HG02938 (cell line): ENCODE data around the gene CCDC27.

ENCODE experiments used
- ATAC-seq: cut with Tn5 transposase; IDR thresholded peaks from one replicate; pipeline ENCODE4 v1.9.1; 2021; ENCODE audit warnings: mild to moderate bottlenecking, moderate library complexity; ENCODE audit not compliant: unreplicated experiment

CCDC27 gene

GRCh38 chr1:3752400-3752945 is at the start of gene CCDC27:
TSS of gene CCDC27 (plus strand) at chr1:3752450. CDS start at chr1:3752482, 32 bp downstream.
- ATAC-seq: no peak

GRCh38 chr1:3702528-3702927 is 49.7 kb upstream of the CCDC27 start:
- ATAC-seq: no peak

DNA sequence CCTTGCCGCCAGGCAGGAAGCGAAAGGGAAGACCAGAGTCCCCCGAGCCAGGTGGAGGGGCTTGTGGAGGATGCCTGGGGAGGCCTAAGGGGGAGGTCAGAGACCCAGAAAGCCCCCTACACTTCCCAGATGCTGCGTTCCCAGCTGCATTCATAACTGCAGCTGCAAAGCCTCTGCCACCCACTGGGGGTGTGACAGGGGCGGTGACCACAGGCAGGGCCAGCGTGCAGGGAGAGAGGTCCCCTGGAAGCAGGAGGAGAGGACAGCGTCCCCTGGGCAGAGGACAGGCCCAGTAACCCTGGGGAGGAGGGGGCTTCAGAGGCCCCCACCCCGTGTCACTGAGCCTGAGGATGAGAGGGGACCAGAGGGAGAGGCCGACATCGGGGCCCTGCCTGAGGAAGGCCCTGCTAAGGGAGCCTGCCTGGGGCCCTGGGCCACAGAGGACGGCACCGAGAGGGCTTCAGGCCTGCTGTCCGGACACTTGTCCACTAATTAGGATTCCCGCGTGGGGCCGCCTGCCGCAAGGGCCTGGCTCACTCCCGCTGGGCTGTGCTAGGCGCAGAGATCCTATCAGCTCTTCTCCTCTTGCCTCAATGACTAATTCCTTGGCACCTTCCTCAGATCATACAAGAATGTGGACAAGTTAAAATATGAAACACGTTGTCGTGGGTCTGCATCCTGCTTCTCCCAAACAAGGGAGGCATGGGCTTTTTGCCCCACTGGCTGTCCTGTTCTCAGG is 49.1 kb upstream of the CCDC27 start:
- no peak for ATAC-seq

GRCh38 chr1:3703786-3704371 is 48.4 kb upstream of the CCDC27 start:
- no peak for ATAC-seq

GRCh38 chr1:3705341-3705950 is 46.8 kb upstream of the CCDC27 start:
- ATAC-seq: no peak

GRCh38 chr1:3706651-3707297 is 45.5 kb upstream of the CCDC27 start:
- ATAC-seq: no peak

DNA sequence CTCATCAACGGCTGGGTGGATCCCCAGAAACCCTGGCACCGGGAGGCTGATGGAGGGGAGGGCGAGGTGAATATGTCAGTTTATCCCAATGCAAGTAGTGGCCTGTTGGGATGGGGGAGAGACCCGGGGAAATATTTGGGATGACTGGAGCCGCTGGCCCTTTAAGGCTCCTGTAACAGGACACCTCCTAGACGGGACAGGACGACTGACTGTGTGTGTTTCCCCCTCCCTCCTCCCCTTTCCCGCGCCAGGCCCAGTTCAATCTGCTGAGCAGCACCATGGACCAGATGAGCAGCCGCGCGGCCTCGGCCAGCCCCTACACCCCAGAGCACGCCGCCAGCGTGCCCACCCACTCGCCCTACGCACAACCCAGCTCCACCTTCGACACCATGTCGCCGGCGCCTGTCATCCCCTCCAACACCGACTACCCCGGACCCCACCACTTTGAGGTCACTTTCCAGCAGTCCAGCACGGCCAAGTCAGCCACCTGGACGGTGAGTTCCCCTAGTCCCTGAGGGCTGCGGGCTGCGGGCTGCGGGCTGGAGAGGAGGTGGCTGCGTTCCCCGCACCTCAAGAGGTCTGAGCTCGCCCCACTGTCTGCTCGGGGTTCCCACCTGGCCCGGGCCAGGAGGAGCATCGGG is 44.8 kb upstream of the CCDC27 start:
- no peak for ATAC-seq

DNA sequence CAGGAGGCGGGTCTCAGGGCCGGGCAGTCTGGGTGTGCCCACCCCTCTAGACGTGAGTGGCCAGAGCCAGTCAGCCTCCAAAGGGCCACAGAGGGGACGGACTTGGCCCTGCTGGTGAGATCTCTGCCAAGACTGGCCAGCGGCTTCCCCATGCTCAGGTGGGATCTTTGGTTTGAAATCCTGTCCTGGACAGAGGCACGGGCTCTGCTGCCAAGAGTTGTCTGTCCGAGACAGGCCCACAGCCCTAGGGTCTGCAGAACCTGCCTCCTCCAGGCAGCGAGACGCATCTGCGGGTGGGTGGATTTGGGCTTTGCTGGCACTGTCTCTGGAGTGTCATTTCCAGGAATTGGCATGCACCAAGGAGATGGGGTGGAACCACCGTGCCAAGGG is 44.3 kb upstream of the CCDC27 start:
- ATAC-seq: no peak

DNA sequence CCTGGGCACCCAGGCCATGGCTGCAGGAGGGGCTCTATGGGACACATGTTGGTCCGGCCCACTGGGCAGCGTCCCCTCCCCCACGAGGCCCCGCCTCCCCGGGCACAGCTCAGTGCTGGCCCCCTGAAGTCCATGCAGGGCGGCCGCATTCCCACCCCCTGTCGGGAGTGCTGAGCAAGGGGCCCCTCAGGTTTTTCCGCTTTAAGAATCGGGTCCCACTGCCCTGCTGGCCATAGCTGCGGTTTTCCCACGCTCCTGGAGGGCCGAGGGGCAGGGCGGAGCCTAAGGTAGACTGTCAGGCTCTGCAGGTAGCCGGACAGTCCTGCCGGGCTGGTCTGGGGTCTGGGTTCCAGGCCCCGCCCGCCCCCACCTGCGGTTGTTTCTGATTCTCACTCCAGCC is 43.5 kb upstream of the CCDC27 start:
- ATAC-seq: no peak

- no peak for ATAC-seq
Measured at GRCh38 chr1:3710251-3710650, 42.0 kb upstream of the CCDC27 start.

DNA sequence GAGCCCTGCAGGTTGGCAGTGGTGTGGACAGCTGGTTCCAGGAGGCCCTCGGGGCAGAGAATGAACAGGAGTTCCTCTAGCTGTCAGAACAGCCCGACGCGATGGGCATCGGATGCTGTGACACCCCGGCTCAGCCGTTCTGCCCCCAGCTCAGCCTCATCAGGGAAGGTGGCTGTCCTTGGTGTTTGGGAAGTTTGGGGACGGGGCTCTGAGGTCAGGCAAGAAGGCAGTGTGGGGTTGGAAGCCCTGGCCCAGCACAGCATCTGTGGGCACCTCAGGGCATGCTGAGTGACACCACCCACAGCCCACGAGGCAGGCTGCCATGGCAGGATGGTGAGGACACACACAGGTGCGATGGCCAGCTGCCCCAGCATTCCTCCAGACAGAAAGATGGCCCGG is 40.9 kb upstream of the CCDC27 start:
- no peak for ATAC-seq

DNA sequence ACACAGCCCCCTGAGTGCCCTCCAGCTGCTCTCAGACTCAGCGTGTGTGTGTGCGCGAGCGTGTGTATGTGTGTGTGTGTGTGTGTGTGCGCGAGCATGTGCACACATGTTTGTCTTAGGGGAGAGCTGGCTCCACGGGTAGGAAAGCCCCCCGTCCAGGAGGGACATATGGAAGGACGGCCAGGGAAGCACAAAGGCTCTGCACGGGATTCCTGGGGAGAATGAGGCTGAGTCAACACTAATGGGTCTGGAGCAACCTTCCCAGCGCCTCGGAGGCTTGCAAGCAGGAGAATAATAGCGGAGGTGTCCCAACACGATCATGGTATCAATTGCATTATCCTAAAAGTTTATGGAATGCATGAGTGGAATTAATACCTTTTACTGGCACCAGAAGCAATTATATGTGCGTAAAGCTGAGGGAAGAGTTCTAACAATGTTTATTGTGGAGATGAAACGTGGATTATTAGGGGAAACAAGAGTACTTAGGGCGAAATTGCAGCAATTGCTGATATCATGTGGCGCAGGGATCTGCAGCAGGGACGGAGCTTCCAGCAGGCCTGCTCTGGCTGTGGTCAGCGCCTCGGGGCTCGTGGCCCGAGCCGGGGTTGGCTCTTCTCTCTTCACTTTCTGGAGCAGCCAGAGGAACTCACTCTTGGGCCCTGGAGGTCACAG is 40.3 kb upstream of the CCDC27 start:
- ATAC-seq: no peak

GRCh38 chr1:3712573-3713535 is 39.4 kb upstream of the CCDC27 start:
- ATAC-seq: no peak

DNA sequence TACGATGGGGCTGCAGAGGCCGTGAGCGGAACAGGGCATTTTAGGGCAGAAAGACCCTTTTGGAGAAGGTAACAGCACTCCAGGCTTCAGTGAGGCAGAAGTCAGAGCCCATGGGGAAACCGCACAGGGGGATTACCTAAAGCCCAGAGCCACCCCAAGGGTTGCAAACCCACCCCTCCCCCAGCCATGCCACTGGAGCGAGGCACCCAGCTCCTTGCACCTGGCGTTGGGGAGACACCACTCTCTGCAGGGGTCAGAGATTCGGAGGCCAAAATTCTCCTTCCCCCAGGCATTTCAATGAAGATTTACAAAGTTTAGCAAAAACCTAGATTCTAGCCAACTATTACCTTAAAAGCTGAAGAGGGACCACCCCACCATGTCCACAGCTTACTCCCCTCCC is 38.4 kb upstream of the CCDC27 start:
- no peak for ATAC-seq

GRCh38 chr1:3714284-3714741 is 37.9 kb upstream of the CCDC27 start:
- ATAC-seq: no peak

DNA sequence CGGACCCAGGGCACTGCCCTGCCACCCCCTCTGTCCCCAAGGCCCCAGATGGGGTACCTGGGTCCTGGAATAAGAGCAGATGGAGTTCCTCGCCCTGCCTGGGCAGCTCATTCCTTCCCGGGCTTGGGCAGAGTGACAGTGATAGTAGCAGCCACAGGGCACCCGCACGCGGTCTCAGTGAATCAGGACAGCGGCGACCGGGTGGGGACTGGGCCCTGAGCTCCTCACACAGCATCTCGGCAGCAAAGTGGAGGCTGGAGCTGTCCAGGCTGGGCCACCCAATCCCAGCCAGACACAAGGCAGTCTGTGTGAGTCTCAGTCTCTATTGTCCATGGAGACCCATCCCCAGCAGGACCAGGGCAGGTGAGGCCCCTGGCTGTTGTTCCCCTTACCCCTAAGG is 37.4 kb upstream of the CCDC27 start:
- ATAC-seq: no peak

DNA sequence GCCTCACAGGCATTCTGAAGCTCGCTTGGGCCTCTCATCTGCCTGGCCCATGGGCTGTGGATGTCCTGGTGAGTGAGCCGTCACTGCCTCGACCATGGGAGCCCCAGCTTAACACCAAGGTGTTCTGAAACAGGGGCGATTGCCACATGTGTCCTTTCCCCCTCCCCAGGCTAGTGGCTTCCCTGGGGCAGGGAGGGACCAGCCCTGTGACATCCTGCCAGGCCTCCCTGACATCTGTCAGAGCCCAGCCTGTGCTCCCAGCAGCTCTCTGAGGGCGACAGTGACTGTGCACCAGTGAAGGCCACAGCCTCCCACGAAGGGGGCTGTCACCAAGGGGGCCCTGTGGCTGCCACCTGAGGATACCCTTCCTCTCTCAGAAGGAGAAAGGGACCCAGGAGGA is 35.9 kb upstream of the CCDC27 start:
- ATAC-seq: no peak

DNA sequence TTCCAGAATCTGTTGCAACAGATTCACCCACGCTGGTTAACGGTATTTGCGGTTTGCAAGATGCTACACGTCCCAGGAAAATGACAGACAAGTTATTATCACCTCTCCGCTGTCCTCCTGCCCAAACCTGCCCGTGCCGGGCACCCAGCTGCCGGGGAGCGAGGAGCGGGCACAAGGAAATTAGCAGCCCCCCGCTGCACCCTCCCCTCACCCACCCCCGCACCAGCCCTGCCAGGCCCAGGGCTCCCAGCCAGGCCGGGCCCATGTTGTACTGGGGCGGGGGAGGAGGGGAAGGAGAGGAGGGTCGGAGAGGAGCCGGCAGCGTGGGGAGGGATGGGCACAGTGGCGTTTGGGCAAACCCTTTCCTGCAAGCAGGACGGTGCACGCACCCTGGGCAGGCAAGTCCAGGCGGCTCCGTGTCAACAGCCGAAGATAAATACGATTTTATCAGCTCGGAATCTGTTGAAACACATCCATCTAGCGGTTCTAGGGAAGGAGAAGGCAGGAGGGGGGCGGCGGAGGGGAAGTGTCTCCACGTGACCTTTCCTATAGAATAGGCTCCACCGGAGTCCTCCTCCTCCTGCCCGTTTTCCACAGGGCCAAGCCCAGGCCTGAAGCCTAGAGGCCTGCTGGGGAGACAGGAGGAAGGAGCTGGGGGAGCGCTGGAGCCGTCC is 35.1 kb upstream of the CCDC27 start:
- no peak for ATAC-seq
